WTC11 (cell line): ENCODE results near the gene PCIF1. TPM values are rescaled to one million over a fixed set of nuclear protein-coding genes. Genes with fewer than 3 reads are reported as not detected.

Experiments used
- ATAC-seq: fragments of 200-7000 bp; cut with Tn5 transposase; 2 replicates; pipeline ENCODE4 v1.10.0; 2021; ENCODE audit warnings: mild to moderate bottlenecking, moderate library complexity
- CTCF ChIA-PET: fragments of 300-600 bp; sonication (Branson Sonifier 250); formaldehyde crosslinking; loops from one replicate; lab custom pipeline; 2021; ENCODE audit warnings: antibody characterized with exemption; lab: Charles Lee
- POLR2A ChIA-PET: fragments of 350-600 bp; sonication (Branson Sonifier 250); formaldehyde crosslinking; loops from one replicate; lab custom pipeline; 2021; ENCODE audit warnings: antibody characterized with exemption; lab: Charles Lee
- DNase-seq: peaks from one replicate; pipeline ENCODE4 v3.0.0; 2021; ENCODE audit warnings: low spot score
- H3K27ac Mint-ChIP-seq: 2 replicates; pipeline ENCODE4 v1.8.0; 2021; ENCODE audit warnings: mixed read lengths
- H3K27me3 Mint-ChIP-seq: 2 replicates; pipeline ENCODE4 v1.8.0; 2021; ENCODE audit warnings: low read depth, mild to moderate bottlenecking, moderate library complexity, mixed read lengths
- H3K36me3 Mint-ChIP-seq: 2 replicates; pipeline ENCODE4 v1.8.0; 2021; ENCODE audit warnings: mixed read lengths
- H3K4me1 Mint-ChIP-seq: 2 replicates; pipeline ENCODE4 v1.8.0; 2022; ENCODE audit warnings: mixed read lengths
- H3K4me3 Mint-ChIP-seq: 2 replicates; pipeline ENCODE4 v1.8.0; 2021; ENCODE audit warnings: mild to moderate bottlenecking, moderate library complexity, mixed read lengths
- H3K9me3 Mint-ChIP-seq: 2 replicates; pipeline ENCODE4 v1.8.0; 2021; ENCODE audit warnings: mixed read lengths
- AR ChIP-seq: fragments of 250-450 bp; sonication (Bioruptor Pico); IDR thresholded peaks from 2 replicates; pipeline ENCODE4 v1.9.0; 2021; ENCODE audit warnings: mild to moderate bottlenecking
- CBFB ChIP-seq: sonication (generic); formaldehyde crosslinking; IDR thresholded peaks from 2 replicates; pipeline ENCODE4 v1.8.1; 2022; ENCODE audit warnings: mild to moderate bottlenecking, low read depth, missing genetic modification reagents
- CREM ChIP-seq: sonication (generic); formaldehyde crosslinking; IDR thresholded peaks from 2 replicates; pipeline ENCODE4 v1.8.1; 2022; ENCODE audit warnings: mild to moderate bottlenecking, missing genetic modification reagents, moderate library complexity
- E2F5 ChIP-seq: sonication (generic); formaldehyde crosslinking; IDR thresholded peaks from 2 replicates; pipeline ENCODE4 v1.8.1; 2022; ENCODE audit warnings: mild to moderate bottlenecking, moderate library complexity, missing genetic modification reagents
- EMX1 ChIP-seq: fragments of 250-450 bp; sonication (Bioruptor Pico); IDR thresholded peaks from 2 replicates; pipeline ENCODE4 v1.8.0; 2021; ENCODE audit warnings: mild to moderate bottlenecking
- ETV6 ChIP-seq: sonication (generic); formaldehyde crosslinking; IDR thresholded peaks from 2 replicates; pipeline ENCODE4 v1.8.1; 2022; ENCODE audit warnings: mild to moderate bottlenecking, missing genetic modification reagents
- FOXK1 ChIP-seq: sonication (generic); formaldehyde crosslinking; IDR thresholded peaks from 2 replicates; pipeline ENCODE4 v1.8.0; 2022; ENCODE audit warnings: mild to moderate bottlenecking, moderate library complexity, missing genetic modification reagents
- GTF2I ChIP-seq: fragments of 250-450 bp; sonication (Bioruptor Pico); conservative IDR thresholded peaks from 2 replicates; pipeline ENCODE4 v1.4.0; 2021; ENCODE audit warnings: mild to moderate bottlenecking
- HMGXB4 ChIP-seq: sonication (generic); formaldehyde crosslinking; IDR thresholded peaks from 2 replicates; pipeline ENCODE4 v1.8.1; 2023; ENCODE audit warnings: mild to moderate bottlenecking, moderate library complexity, missing genetic modification reagents
- JUN ChIP-seq: sonication (generic); formaldehyde crosslinking; IDR thresholded peaks from 2 replicates; pipeline ENCODE4 v1.8.0; 2023; ENCODE audit warnings: mild to moderate bottlenecking, missing genetic modification reagents
- MAX ChIP-seq: sonication (generic); formaldehyde crosslinking; IDR thresholded peaks from 2 replicates; pipeline ENCODE4 v1.8.0; 2022; ENCODE audit warnings: mild to moderate bottlenecking, missing genetic modification reagents
- PREB ChIP-seq: sonication (generic); formaldehyde crosslinking; IDR thresholded peaks from 2 replicates; pipeline ENCODE4 v1.8.1; 2022; ENCODE audit warnings: mild to moderate bottlenecking, missing genetic modification reagents, moderate library complexity, borderline replicate concordance
- PRRX2 ChIP-seq: fragments of 250-450 bp; sonication (Bioruptor Pico); IDR thresholded peaks from 2 replicates; pipeline ENCODE4 v1.8.0; 2021; ENCODE audit warnings: mild to moderate bottlenecking
- RORB ChIP-seq: fragments of 250-450 bp; sonication (Bioruptor Pico); IDR thresholded peaks from 2 replicates; pipeline ENCODE4 v1.9.0; 2021; ENCODE audit warnings: mild to moderate bottlenecking
- TCF7 ChIP-seq: sonication (generic); formaldehyde crosslinking; IDR thresholded peaks from 2 replicates; pipeline ENCODE4 v1.8.0; 2022; ENCODE audit warnings: mild to moderate bottlenecking, low read depth, missing genetic modification reagents, moderate library complexity
- TP53 ChIP-seq: sonication (generic); formaldehyde crosslinking; IDR thresholded peaks from 2 replicates; pipeline ENCODE4 v1.8.1; 2023; ENCODE audit warnings: mild to moderate bottlenecking, missing genetic modification reagents
- USF1 ChIP-seq: sonication (generic); formaldehyde crosslinking; IDR thresholded peaks from 2 replicates; pipeline ENCODE4 v1.8.0; 2022; ENCODE audit warnings: mild to moderate bottlenecking, missing genetic modification reagents
- ZNF219 ChIP-seq: sonication (generic); formaldehyde crosslinking; IDR thresholded peaks from 2 replicates; pipeline ENCODE4 v1.8.0; 2023; ENCODE audit warnings: missing genetic modification reagents, mild to moderate bottlenecking, borderline replicate concordance
- ZNF232 ChIP-seq: sonication (generic); formaldehyde crosslinking; IDR thresholded peaks from 2 replicates; pipeline ENCODE4 v1.8.0; 2022; ENCODE audit warnings: mild to moderate bottlenecking, missing genetic modification reagents
- ZNF416 ChIP-seq: fragments of 250-450 bp; sonication (Bioruptor Pico); IDR thresholded peaks from 2 replicates; pipeline ENCODE4 v1.9.0; 2021; ENCODE audit warnings: mild to moderate bottlenecking, inconsistent platforms
- ZNF423 ChIP-seq: fragments of 250-450 bp; sonication (Bioruptor Pico); IDR thresholded peaks from 2 replicates; pipeline ENCODE4 v2.1.2; 2022; ENCODE audit warnings: mild to moderate bottlenecking, moderate library complexity
- ZNF532 ChIP-seq: fragments of 250-450 bp; sonication (Bioruptor Pico); IDR thresholded peaks from 2 replicates; pipeline ENCODE4 v1.9.0; 2021; ENCODE audit warnings: mild to moderate bottlenecking, borderline replicate concordance
- ZSCAN18 ChIP-seq: fragments of 250-450 bp; sonication (Bioruptor Pico); IDR thresholded peaks from 2 replicates; pipeline ENCODE4 v2.1.2; 2022; ENCODE audit warnings: mild to moderate bottlenecking, moderate library complexity
- total RNA-seq: library from RNA; stranded (reverse); gene quantifications from 3 replicates; pipeline ENCODE4 v1.2.3, GENCODE V29; 2021

PCIF1 gene
- total RNA-seq, 1 experiment from 2014 or later, result 42.2 TPM

- ATAC-seq (peak; percentile 85), DNase-seq (peak; percentile 94)
- H3K9me3 Mint-ChIP-seq, result no peaks in the 10 kb centered on the region
- CTCF ChIA-PET, result interaction anchor here (1.0 to 4.1 kb wide), 10 partner anchors 9 to 173 kb away, joined by 4 to 83 read pairs (median 16); partner anchors contain the start of genes CTSA, NEURL2 and PCIF1
- H3K27me3 Mint-ChIP-seq, result no peaks in the 10 kb centered on the region; the same call in 1 of the 2 replicates
- peaks cover 14% of the 10 kb centered on the region for H3K4me1 Mint-ChIP-seq
- peaks cover 9% of the 10 kb centered on the region for H3K36me3 Mint-ChIP-seq
- peak within 1 kb of the TSS; percentile 98 for H3K27ac Mint-ChIP-seq
- POLR2A ChIA-PET, result interaction anchor here (1.5 kb wide), 1 partner anchor 37 kb away, joined by 5 read pairs; the partner anchor contains the start of gene PCIF1
- peak within 1 kb of the TSS; percentile 84 for H3K4me3 Mint-ChIP-seq
- TF ChIP-seq E2F5 (CRISPR knock-in tag), result peak; percentile 57; the same call in 1 of the 2 replicates
- TF ChIP-seq ZNF423, result 0 out of 2 replicates have a peak, but pooled peaks have one; percentile 32
- no peak for TF ChIP-seq PREB (CRISPR knock-in tag)
- 0 out of 2 replicates have a peak, but pooled peaks have one; percentile 8 for TF ChIP-seq ZNF416
- TF ChIP-seq TP53, result 0 out of 2 replicates have a peak, but pooled peaks have one; percentile 29
- TF ChIP-seq MAX, result 0 out of 2 replicates have a peak, but pooled peaks have one; percentile 35
- no peak; the same call in 1 of the 2 replicates for TF ChIP-seq GTF2I (CRISPR knock-in tag)
- no peak for TF ChIP-seq USF1
- TF ChIP-seq HMGXB4 (CRISPR knock-in tag), result peak; percentile 59
- no peak for TF ChIP-seq JUN (CRISPR knock-in tag)
- no peak for TF ChIP-seq ZSCAN18 (CRISPR knock-in tag)
- TF ChIP-seq ZNF232 (CRISPR knock-in tag), result peak; percentile 85
- TF ChIP-seq TCF7, result no peak
- TF ChIP-seq AR (CRISPR knock-in tag), result 0 out of 2 replicates have a peak, but pooled peaks have one; percentile 45
- TF ChIP-seq PRRX2 (CRISPR knock-in tag), result no peak
- TF ChIP-seq ZNF219 (CRISPR knock-in tag), result no peak
- peak; percentile 6; the same call in 1 of the 2 replicates for TF ChIP-seq FOXK1
- TF ChIP-seq ETV6 (CRISPR knock-in tag), result peak; percentile 35; the same call in 1 of the 2 replicates
- TF ChIP-seq CBFB (CRISPR knock-in tag), result peak; percentile 89; the same call in 1 of the 2 replicates
- TF ChIP-seq EMX1, result 0 out of 2 replicates have a peak, but pooled peaks have one; percentile 48
- peak; percentile 35; the same call in 1 of the 2 replicates for TF ChIP-seq ZNF532 (CRISPR knock-in tag)
- no peak; the same call in 1 of the 2 replicates for TF ChIP-seq RORB (CRISPR knock-in tag)
- TF ChIP-seq CREM (CRISPR knock-in tag), result peak; percentile 97
Observed at GRCh38 chr20:45971675-45972499, 37.4 kb downstream of the PCIF1 start, which contains the start of gene ZNF335. Gene ZNF335 (minus strand): TSS chr20:45972203. CDS start chr20:45971410, 793 bp downstream.
